Endothelial cell of umbilical vein (primary cell): ENCODE measurements around the gene SGMS2.

ENCODE experiments used
- CTCF ChIP-seq, 2 donors: IDR thresholded peaks; 1 replicate in 1 of 2; 2 replicates in 1 of 2; pipeline ENCODE4 v1.5.1; 2011; ENCODE audit warnings: low read length in 2 of 2, mild to moderate bottlenecking in 2 of 2, moderate library complexity in 2 of 2, control low read depth in 1 of 2, inconsistent platforms in 1 of 2, low read depth in 1 of 2; ENCODE audit not compliant: insufficient read depth in 1 of 2; ENCODE audit errors: extremely low read depth in 1 of 2
- MAX ChIP-seq: IDR thresholded peaks from 2 replicates; pipeline ENCODE4 v1.6.1; 2011; ENCODE audit not compliant: insufficient read depth, insufficient read length
- MYC ChIP-seq: IDR thresholded peaks from one replicate; pipeline ENCODE4 v1.6.1; 2011; ENCODE audit warnings: mild to moderate bottlenecking, low read depth, low read length
- POLR2A ChIP-seq: IDR thresholded peaks from 2 replicates; pipeline ENCODE4 v1.6.1; 2012; ENCODE audit warnings: low read depth, mild to moderate bottlenecking, control low read depth, low read length
- POLR2AphosphoS5 ChIP-seq: IDR thresholded peaks from 2 replicates; pipeline ENCODE4 v1.6.1; 2012; ENCODE audit warnings: low read depth, mild to moderate bottlenecking, control low read depth, low read length, moderate library complexity; ENCODE audit not compliant: insufficient read depth

- TF ChIP-seq CTCF (IDR thresholded peaks at IDR 0.05; ENCODE audit: extremely low read depth in 1 of 2, insufficient read depth in 1 of 2, low read depth in 1 of 2, low read length in 2 of 2) (no peak), MYC (no peak), POLR2AphosphoS5 (no peak), MAX (no peak), POLR2A (no peak)
Measured at GRCh38 chr4:107804956-107805355, 19.8 kb upstream of the SGMS2 start.
